ENCODE measurements around the gene UBE2G1.

The UBE2G1 gene

DNA sequence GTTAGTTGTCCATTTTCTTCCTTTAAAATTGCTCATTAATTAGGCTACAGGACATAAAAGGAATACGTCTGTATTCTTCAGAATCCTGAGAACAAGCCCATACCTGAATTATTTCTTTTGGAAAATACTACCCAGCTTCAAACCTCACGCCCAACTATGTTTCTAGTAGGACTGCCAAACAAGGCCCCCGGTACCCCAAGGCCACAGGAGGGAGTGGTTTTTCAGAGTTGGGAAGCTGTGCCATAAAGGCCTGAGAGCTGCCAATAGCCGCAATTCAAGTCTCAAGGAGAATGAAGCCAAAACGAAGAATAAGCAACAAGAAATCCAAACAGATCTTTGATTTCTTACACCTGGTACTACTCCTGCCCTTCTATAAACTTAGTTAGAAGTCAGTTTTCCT lies 48.3 kb downstream of the UBE2G1 start:
- no peak overlapping the region for H3K23ac ChIP-seq (ENCODE audit: low read depth, low read length, poor library complexity)
- H4K8ac ChIP-seq (ENCODE audit: low read depth, low read length): no peak overlapping the region
- no peak overlapping the region for H2AFZ ChIP-seq (ENCODE audit: low read length)
- H3K9ac ChIP-seq (ENCODE audit: low read depth, low read length, poor library complexity): no peak overlapping the region
- peaks cover 0 to 9% of the 10 kb centered on the region in 2 donors for H3K9me3 ChIP-seq (replicated peaks in 1 of 2; ENCODE audit: control insufficient read depth in 2 of 2, insufficient read depth in 1 of 2, low read depth in 1 of 2, low read length in 2 of 2)
- DNase-seq (ENCODE audit: low spot score): no peak
- H3K79me1 ChIP-seq (ENCODE audit: low read depth, low read length): peaks cover 4% of the 10 kb centered on the region
- no peaks in the 10 kb centered on the region for H3K27me3 ChIP-seq (ENCODE audit: control insufficient read depth in 3 of 3, insufficient read depth in 3 of 3, low read depth in 1 of 3, low read length in 3 of 3)
- no peak overlapping the region for H3K27ac ChIP-seq (replicated peaks; ENCODE audit: low read length)
- H4K91ac ChIP-seq (ENCODE audit: low read depth, low read length, poor library complexity): no peak overlapping the region
- no CpG with 5 or more reads among the region's 5 CpGs for WGBS, 2 donors (ENCODE audit: extremely low coverage in 2 of 2, insufficient read length in 2 of 2, insufficient replicate concordance in 1 of 2)
- H2BK15ac ChIP-seq (ENCODE audit: low read length): no peak overlapping the region
- H3K18ac ChIP-seq (ENCODE audit: low read length): no peak overlapping the region
- no peak overlapping the region for H3K4ac ChIP-seq (ENCODE audit: low read length)
- H3K4me1 ChIP-seq (ENCODE audit: control insufficient read depth in 2 of 2, insufficient read depth in 1 of 2, low read depth in 1 of 2, low read length in 2 of 2): no peaks in the 10 kb centered on the region
- no peak overlapping the region for H3K4me3 ChIP-seq (ENCODE audit: low read length in 2 of 2)
- no peaks in the 10 kb centered on the region for H3K36me3 ChIP-seq (replicated peaks in 1 of 2; ENCODE audit: control insufficient read depth in 2 of 2, insufficient read depth in 2 of 2, low read length in 2 of 2)
- H2BK5ac ChIP-seq (ENCODE audit: low read length): no peak overlapping the region
- no peak overlapping the region for H3K14ac ChIP-seq (ENCODE audit: low read length)
- H3K4me2 ChIP-seq (ENCODE audit: insufficient read depth, low read length, poor library complexity, severe bottlenecking): no peak overlapping the region
- H2BK120ac ChIP-seq (ENCODE audit: low read depth, low read length): no peak overlapping the region
- H2AK5ac ChIP-seq (ENCODE audit: low read depth, low read length): no peak overlapping the region
- no peak overlapping the region for H2BK12ac ChIP-seq (ENCODE audit: low read length)

DNA sequence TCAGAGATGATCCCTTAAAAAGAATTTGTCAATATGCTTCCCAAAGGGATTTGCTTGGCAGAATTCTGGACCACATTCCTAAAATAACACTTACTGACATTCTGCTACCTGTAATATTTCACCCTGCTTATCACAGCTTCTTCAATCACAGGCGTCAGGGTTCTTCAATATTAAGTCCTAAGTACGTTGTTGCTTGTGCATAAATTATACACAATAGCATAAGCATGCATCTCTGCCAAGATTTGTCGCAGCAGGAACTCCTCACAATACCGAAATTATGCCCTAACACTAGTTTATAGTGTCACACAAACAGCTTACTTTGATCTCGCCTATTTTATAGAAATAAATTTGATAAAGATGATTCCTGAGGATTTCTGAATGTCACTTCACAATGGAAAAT lies 48.9 kb downstream of the UBE2G1 start:
- Histone ChIP-seq H2BK12ac (ENCODE audit: low read length) (no peak overlapping the region), H3K4ac (ENCODE audit: low read length) (no peak overlapping the region), H3K27ac (replicated peaks; ENCODE audit: low read length) (no peak overlapping the region), H4K8ac (ENCODE audit: low read depth, low read length) (no peak overlapping the region), H3K36me3 (replicated peaks in 1 of 2; ENCODE audit: control insufficient read depth in 2 of 2, insufficient read depth in 2 of 2, low read length in 2 of 2) (no peaks in the 10 kb centered on the region), H2AFZ (ENCODE audit: low read length) (no peak overlapping the region), H3K4me2 (ENCODE audit: insufficient read depth, low read length, poor library complexity, severe bottlenecking) (no peak overlapping the region), H2BK120ac (ENCODE audit: low read depth, low read length) (no peak overlapping the region), H3K23ac (ENCODE audit: low read depth, low read length, poor library complexity) (no peak overlapping the region), H3K4me1 (ENCODE audit: control insufficient read depth in 2 of 2, insufficient read depth in 1 of 2, low read depth in 1 of 2, low read length in 2 of 2) (no peaks in the 10 kb centered on the region), H3K4me3 (ENCODE audit: low read length in 2 of 2) (no peak overlapping the region), H3K9ac (ENCODE audit: low read depth, low read length, poor library complexity) (no peak overlapping the region), H3K18ac (ENCODE audit: low read length) (no peak overlapping the region), H3K27me3 (ENCODE audit: control insufficient read depth in 3 of 3, insufficient read depth in 3 of 3, low read depth in 1 of 3, low read length in 3 of 3) (no peaks in the 10 kb centered on the region), H2BK15ac (ENCODE audit: low read length) (no peak overlapping the region), H3K9me3 (replicated peaks in 1 of 2; ENCODE audit: control insufficient read depth in 2 of 2, insufficient read depth in 1 of 2, low read depth in 1 of 2, low read length in 2 of 2) (peaks cover 0 to 9% of the 10 kb centered on the region in 2 donors), H4K91ac (ENCODE audit: low read depth, low read length, poor library complexity) (no peak overlapping the region), H3K14ac (ENCODE audit: low read length) (no peak overlapping the region), H2BK5ac (ENCODE audit: low read length) (no peak overlapping the region), H2AK5ac (ENCODE audit: low read depth, low read length) (no peak overlapping the region), H3K79me1 (ENCODE audit: low read depth, low read length) (peaks cover 4% of the 10 kb centered on the region)
- no CpG with 5 or more reads among the region's 5 CpGs for WGBS, 2 donors (ENCODE audit: extremely low coverage in 2 of 2, insufficient read length in 2 of 2, insufficient replicate concordance in 1 of 2)
- DNase-seq (ENCODE audit: low spot score): no peak

DNA sequence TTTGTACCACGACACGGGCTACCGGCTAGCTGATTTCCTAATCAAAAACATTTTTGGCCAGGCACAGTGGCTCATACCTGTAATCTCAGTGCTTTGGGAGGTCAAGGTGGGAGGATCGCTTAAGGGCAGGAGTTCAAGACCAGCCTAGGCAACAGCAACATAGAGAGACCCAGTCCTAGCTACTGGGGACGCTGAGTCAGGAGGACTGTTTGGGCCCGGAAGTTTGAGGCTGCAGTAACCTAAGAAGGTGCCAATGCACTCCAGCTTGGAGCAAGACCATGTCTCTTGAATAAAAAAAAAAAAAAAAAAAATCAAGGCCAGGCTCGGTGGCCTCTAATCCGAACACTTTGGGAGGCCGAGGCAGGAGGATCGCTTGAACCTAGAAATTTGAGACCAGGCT lies 49.8 kb downstream of the UBE2G1 start:
- Histone ChIP-seq H2AFZ (ENCODE audit: low read length) (no peak overlapping the region), H2BK12ac (ENCODE audit: low read length) (no peak overlapping the region), H3K23ac (ENCODE audit: low read depth, low read length, poor library complexity) (no peak overlapping the region), H2BK15ac (ENCODE audit: low read length) (no peak overlapping the region), H3K79me1 (ENCODE audit: low read depth, low read length) (peaks cover 4% of the 10 kb centered on the region), H3K36me3 (replicated peaks in 1 of 2; ENCODE audit: control insufficient read depth in 2 of 2, insufficient read depth in 2 of 2, low read length in 2 of 2) (no peaks in the 10 kb centered on the region), H4K8ac (ENCODE audit: low read depth, low read length) (no peak overlapping the region), H3K4me1 (ENCODE audit: control insufficient read depth in 2 of 2, insufficient read depth in 1 of 2, low read depth in 1 of 2, low read length in 2 of 2) (no peaks in the 10 kb centered on the region), H2BK5ac (ENCODE audit: low read length) (no peak overlapping the region), H3K27ac (replicated peaks; ENCODE audit: low read length) (no peak overlapping the region), H3K14ac (ENCODE audit: low read length) (no peak overlapping the region), H2BK120ac (ENCODE audit: low read depth, low read length) (no peak overlapping the region), H3K27me3 (ENCODE audit: control insufficient read depth in 3 of 3, insufficient read depth in 3 of 3, low read depth in 1 of 3, low read length in 3 of 3) (no peaks in the 10 kb centered on the region), H3K9me3 (replicated peaks in 1 of 2; ENCODE audit: control insufficient read depth in 2 of 2, insufficient read depth in 1 of 2, low read depth in 1 of 2, low read length in 2 of 2) (peaks cover 0 to 12% of the 10 kb centered on the region in 2 donors), H3K4me3 (ENCODE audit: low read length in 2 of 2) (no peak overlapping the region), H3K9ac (ENCODE audit: low read depth, low read length, poor library complexity) (no peak overlapping the region), H2AK5ac (ENCODE audit: low read depth, low read length) (no peak overlapping the region), H3K4me2 (ENCODE audit: insufficient read depth, low read length, poor library complexity, severe bottlenecking) (no peak overlapping the region), H4K91ac (ENCODE audit: low read depth, low read length, poor library complexity) (no peak overlapping the region), H3K4ac (ENCODE audit: low read length) (no peak overlapping the region), H3K18ac (ENCODE audit: low read length) (no peak overlapping the region)
- no CpG with 5 or more reads among the region's 10 CpGs for WGBS, 2 donors (ENCODE audit: extremely low coverage in 2 of 2, insufficient read length in 2 of 2, insufficient replicate concordance in 1 of 2)
- DNase-seq (ENCODE audit: low spot score): no peak

DNA sequence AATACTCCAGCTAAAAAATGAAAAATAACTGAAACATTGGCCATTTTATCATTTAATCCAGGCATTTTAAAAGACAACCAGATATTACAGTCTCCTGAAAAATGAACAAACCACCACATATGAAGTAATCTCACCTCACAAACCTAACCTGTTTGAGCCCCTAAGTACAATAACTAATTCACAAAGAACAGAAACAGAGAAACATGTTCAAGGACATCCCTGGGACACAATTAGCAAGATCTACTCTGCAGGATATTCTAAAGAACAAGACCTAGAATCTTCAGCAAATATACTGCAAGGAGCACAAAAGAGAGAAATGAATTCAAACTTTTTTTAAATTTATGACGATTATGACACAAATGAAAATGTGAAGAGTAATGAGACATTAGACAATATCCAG lies 51.9 kb downstream of the UBE2G1 start:
- Histone ChIP-seq H3K4me3 (ENCODE audit: low read length in 2 of 2) (no peak overlapping the region), H3K79me1 (ENCODE audit: low read depth, low read length) (peaks cover 4% of the 10 kb centered on the region), H2BK5ac (ENCODE audit: low read length) (no peak overlapping the region), H2BK12ac (ENCODE audit: low read length) (no peak overlapping the region), H3K23ac (ENCODE audit: low read depth, low read length, poor library complexity) (no peak overlapping the region), H4K8ac (ENCODE audit: low read depth, low read length) (no peak overlapping the region), H3K18ac (ENCODE audit: low read length) (no peak overlapping the region), H3K4me2 (ENCODE audit: insufficient read depth, low read length, poor library complexity, severe bottlenecking) (no peak overlapping the region), H3K9ac (ENCODE audit: low read depth, low read length, poor library complexity) (no peak overlapping the region), H3K36me3 (replicated peaks in 1 of 2; ENCODE audit: control insufficient read depth in 2 of 2, insufficient read depth in 2 of 2, low read length in 2 of 2) (no peaks in the 10 kb centered on the region), H3K14ac (ENCODE audit: low read length) (no peak overlapping the region), H2BK15ac (ENCODE audit: low read length) (no peak overlapping the region), H3K4me1 (ENCODE audit: control insufficient read depth in 2 of 2, insufficient read depth in 1 of 2, low read depth in 1 of 2, low read length in 2 of 2) (no peaks in the 10 kb centered on the region), H3K9me3 (replicated peaks in 1 of 2; ENCODE audit: control insufficient read depth in 2 of 2, insufficient read depth in 1 of 2, low read depth in 1 of 2, low read length in 2 of 2) (peaks cover 0 to 32% of the 10 kb centered on the region in 2 donors), H4K91ac (ENCODE audit: low read depth, low read length, poor library complexity) (no peak overlapping the region), H3K27me3 (ENCODE audit: control insufficient read depth in 3 of 3, insufficient read depth in 3 of 3, low read depth in 1 of 3, low read length in 3 of 3) (no peaks in the 10 kb centered on the region), H3K4ac (ENCODE audit: low read length) (no peak overlapping the region), H2AFZ (ENCODE audit: low read length) (no peak overlapping the region), H2BK120ac (ENCODE audit: low read depth, low read length) (no peak overlapping the region), H3K27ac (replicated peaks; ENCODE audit: low read length) (no peak overlapping the region), H2AK5ac (ENCODE audit: low read depth, low read length) (no peak overlapping the region)
- DNase-seq (ENCODE audit: low spot score): no peak
- WGBS, 2 donors (ENCODE audit: extremely low coverage in 2 of 2, insufficient read length in 2 of 2, insufficient replicate concordance in 1 of 2): no CpG with 5 or more reads among the region's 1 CpG

Measured in neuronal stem cell (in vitro differentiated cells).